Ishikawa (cell line): ENCODE results near the gene RSRP1.

ENCODE experiments used
- EP300 ChIP-seq: IDR thresholded peaks from 2 replicates; pipeline ENCODE4 v1.6.1; 2012; ENCODE audit warnings: borderline replicate concordance
- MAX ChIP-seq: IDR thresholded peaks from 2 replicates; pipeline ENCODE4 v1.6.1; 2012
- RAD21 ChIP-seq: IDR thresholded peaks from 2 replicates; pipeline ENCODE4 v1.6.1; 2012; ENCODE audit warnings: low read depth
- REST ChIP-seq: IDR thresholded peaks from 2 replicates; pipeline ENCODE4 v1.6.1; 2012; ENCODE audit warnings: low read depth, mild to moderate bottlenecking

- TF ChIP-seq REST (no peak), RAD21 (no peak), EP300 (no peak), MAX (no peak)
Observed at GRCh38 chr1:25257196-25257595, 9.9 kb upstream of the RSRP1 start.
